ENCODE results near the gene CD2AP.
"Not testable (repeated sequence)": the region's sequence is repeated elsewhere in the genome, so short reads cannot be mapped to it uniquely, and the experiment has no call there.

The CD2AP gene

DNA sequence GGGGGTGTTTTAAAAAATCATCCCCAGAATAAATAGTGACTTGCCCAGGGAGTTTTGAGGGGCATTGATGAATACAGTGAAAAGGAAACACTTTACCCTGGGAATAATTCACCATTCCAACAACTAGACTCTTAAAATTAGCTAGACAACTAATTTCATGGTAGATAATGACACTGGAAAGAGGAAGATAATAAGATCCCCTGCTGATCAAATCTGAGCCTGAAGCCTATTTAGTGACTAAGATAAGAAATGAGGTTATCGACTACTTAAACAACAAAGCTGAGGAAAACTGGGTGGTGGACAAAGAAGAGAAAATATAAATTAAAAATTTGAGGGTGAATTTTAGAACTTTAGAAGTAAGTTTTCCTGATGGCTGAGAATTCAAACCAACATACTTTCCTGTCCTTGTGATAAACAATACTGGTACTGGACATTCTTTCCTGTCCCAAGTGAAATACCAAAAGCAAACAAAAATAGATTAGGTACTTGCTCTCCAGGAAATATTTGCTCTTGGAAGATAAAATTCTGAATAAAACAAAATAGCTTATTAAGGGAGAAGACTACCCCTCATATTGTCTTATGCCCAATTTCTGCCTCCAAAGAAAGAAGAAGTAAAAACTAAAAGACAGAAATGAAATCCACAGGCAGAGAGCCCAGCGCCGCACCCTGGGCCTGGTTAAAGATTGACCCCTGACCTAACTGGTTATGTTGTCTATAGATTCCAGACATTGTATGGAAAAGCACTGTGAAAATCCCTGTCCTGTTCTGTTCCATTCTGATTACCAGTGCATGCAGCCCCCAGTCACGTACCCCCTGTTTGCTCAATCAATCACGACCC, 156.8 kb downstream of the CD2AP start:
- no peak for DNase-seq (ENCODE audit: low spot score)

DNA sequence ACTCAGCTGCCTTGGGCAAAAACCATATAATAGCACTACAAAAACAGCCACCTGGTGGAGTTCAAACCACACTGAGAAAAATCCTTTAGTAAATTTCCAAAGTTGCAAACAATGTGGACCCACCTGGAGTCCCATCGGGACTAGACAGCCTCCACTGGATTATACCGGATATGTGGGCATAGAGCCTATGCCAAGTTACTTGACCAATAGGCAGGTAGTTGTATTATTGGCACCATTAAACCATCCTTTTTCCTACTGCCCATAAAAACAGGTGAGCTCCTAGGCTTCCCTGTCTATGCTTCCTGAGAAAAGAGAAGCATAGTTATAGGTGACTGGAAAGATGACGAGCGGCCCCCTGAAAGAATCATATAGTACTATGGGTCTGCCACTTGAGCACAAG, 169.1 kb downstream of the CD2AP start:
- DNase-seq (ENCODE audit: low spot score): no peak

GRCh38 chr6:47647188-47647587, 169.6 kb downstream of the CD2AP start:
- DNase-seq (ENCODE audit: low spot score): no peak

GRCh38 chr6:47647626-47648025, 170.0 kb downstream of the CD2AP start:
- DNase-seq (ENCODE audit: low spot score): not testable (repeated sequence)

DNA sequence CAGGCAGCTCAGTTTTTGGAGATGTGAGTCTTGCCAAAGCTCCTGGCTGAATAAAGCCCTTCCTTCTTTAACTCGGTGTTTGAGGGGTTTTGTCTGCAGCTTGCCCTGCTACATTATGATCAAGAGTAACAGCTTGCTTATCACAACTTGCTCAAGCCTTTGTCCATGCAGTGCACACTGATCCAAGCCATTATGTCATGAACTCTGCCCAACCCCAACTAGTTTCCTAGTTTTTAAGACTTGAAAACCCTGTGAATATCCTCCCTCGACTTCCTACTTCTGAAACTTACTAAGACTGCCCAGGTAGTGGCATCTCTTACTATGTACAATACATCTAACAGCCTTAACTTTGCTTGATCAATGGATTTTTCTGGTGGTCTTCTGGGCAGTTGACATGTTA, 170.4 kb downstream of the CD2AP start:
- DNase-seq (ENCODE audit: low spot score): no peak

DNA sequence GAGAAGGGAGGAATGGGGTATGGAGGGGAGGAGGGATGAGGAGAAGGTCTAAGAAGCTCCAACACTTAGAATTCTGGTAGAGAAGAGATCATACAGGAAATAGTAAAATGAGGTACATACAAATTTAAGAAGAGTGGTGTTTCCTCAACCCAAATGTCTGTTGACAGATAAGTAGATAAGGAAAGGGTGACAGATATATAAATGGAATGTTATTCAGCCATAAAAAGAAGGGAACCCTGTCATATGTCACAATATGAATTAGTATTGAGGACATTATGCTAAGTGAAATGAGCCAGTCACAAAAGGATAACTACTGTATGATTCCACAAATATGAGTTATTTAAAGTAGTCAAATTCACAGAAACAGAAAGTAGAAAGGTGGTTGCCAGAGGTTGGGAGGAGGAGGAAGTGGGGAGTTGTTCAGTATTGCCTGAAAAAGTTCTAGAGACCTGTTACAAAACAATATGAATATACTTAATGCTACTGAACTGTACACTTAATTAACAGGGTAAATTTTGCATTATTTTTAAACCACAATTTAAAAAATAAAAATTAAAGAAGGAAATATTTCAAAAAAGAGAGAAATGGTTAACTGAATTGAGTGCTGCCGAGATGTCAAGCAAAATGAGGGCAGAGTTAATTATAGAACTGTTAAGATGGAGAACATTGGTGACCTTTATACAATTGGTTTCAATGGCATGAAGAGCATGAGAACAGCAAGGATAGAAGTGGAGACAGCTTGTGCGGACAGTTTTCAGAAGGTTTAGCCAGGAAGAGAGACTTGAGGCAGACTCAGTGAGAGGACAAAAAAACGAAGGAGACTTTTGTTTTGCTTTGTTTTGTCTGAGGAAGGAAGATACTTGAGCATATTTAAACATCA, 173.2 kb downstream of the CD2AP start:
- no peak for DNase-seq (ENCODE audit: low spot score)

DNA sequence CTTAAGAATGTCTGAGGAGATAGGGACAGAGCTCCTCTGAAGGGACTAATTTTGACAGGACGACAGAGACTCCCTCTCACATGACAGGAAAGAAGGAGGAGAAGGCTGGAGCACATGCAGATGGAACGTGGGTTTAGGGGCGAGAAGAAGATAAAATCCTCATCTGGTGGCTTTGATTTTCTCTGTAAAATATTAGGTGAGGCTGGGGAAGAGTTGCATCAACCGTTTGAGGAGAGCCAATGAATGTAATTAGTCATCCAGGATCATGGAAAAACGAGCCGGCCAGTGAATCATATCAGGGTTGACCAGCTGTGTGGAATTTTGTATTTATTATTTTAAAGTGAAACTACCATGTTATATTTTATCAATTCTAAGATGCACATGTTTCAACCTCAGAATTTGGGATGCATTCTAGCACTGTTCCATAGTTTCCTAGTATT, 173.9 kb downstream of the CD2AP start:
- peak; percentile 59 for DNase-seq (ENCODE audit: low spot score)

DNA sequence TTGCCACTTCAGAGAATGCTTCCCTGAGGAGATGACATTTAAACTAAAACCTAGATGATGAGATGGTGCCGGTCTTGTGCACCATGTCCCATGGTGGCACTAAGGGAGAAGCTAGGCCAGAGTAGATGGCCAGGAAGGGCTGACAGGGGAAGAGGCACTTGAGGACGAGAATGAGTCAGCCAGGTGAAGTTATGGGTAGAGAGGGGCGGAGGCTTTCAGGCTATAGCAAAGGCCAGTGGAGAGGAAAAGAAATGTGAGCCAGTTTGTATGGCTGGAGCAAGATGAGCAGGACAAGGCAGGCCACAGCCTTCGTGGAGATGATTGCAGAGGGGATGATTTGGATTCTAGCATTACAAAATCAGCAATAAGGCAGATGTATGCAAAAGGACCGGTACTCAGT, 176.1 kb downstream of the CD2AP start:
- no peak for DNase-seq (ENCODE audit: low spot score)

GRCh38 chr6:47654255-47654654, 176.7 kb downstream of the CD2AP start:
- peak; percentile 34 for DNase-seq (ENCODE audit: low spot score)

- peak; percentile 50 for DNase-seq (ENCODE audit: low spot score)
Observed at GRCh38 chr6:47655719-47656595, 178.4 kb downstream of the CD2AP start.

- DNase-seq (ENCODE audit: low spot score): no peak
Observed at GRCh38 chr6:47661960-47662359, 184.4 kb downstream of the CD2AP start.

DNA sequence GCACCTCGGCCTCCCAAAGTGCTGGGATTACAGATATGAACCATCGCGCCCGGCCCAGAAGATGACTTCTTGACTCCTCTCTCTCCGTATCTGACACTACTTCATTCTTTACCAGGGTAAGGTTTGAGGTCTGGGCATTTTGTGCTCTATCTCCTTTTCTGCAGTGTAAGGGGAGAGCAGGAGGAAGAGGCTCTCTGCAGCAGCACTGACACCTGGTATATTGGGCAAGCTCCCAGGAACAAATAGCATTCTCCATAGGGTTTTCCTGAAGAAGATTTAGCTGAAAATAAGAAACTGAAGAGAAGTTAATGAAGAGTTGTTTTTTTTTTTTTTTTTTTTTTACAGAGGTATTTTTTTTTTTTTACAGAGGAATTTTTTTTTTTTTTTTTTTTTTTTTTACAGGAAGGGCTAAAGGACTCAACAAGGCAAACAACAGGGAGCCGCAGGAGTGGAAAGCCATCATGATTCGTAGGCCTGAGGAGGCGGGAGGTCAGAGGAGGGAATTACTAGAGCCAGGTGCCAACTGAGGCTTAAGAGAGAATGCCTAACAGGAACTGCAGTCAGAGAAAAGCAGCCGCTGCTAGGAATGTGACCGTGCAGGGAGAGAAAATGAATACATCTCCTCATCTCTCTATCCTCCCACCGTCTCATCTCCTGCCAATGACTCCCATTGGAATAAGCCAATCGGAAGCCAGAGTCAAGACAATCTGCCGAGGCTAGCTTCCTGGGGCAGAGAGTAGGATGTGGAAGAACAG, 186.1 kb downstream of the CD2AP start:
- DNase-seq (ENCODE audit: low spot score): no peak

GRCh38 chr6:47665112-47665511, 187.5 kb downstream of the CD2AP start:
- DNase-seq (ENCODE audit: low spot score): no peak

GRCh38 chr6:47669684-47670513, 192.3 kb downstream of the CD2AP start:
- DNase-seq (ENCODE audit: low spot score): peak; percentile 18

- no peak for DNase-seq (ENCODE audit: low spot score)
Observed at GRCh38 chr6:47670851-47671250, 193.3 kb downstream of the CD2AP start.

DNA sequence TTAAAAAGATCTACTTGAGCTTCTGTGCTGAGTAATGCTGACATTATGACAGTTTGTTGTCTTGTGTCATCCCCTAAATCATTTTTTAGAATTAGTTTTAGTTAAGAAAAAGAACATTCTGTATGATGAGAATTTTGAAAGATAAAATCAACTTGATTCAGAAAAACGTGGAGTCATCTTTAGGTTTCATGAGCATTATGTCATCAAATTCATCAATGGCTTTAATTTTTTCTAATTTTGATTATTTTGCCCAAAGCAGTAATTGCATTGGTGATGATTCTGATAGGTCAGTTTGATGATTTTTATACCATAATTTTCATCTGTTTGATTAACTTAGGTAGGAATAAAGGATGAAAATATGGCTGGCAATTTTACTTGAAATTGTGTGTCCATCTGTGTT, 194.2 kb downstream of the CD2AP start:
- DNase-seq (ENCODE audit: low spot score): no peak

- DNase-seq (ENCODE audit: low spot score): no peak
Observed at GRCh38 chr6:47672816-47673215, 195.2 kb downstream of the CD2AP start.

DNA sequence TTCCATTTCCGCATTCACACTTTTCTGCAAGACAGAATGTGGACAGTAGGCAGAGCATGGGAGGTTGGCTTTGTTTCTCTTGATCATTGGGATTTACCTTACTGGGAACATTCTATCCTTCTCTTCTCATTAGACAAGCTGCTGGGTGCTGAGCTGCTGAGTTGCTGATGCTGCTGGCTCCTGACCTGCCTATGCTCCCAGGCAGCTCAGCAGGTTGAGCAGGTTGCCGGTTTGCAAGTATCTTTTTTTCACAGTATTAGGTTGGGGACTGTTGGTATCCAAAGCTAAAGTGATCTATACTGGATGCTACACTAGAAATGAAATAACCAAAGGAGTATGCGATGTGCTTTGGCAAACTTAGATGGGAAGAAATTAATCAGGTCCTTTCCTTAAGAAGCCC, 197.1 kb downstream of the CD2AP start:
- DNase-seq (ENCODE audit: low spot score): no peak
